IPS DF 6.9 (cell line): Measurements from ENCODE around the gene BMPER.
"Not testable (repeated sequence)": the region's sequence is repeated elsewhere in the genome, so short reads cannot be mapped to it uniquely, and the experiment has no call there.

Experiments
- DNase-seq: peaks from one replicate; pipeline ENCODE4 v3.0.0-alpha.2; 2013; ENCODE audit warnings: low read depth, low spot score
- H3K27ac ChIP-seq: one replicate; pipeline ENCODE4 v1.5.1; 2013; ENCODE audit warnings: low read length, control low read depth
- H3K27me3 ChIP-seq: 2 replicates; pipeline ENCODE4 v1.6.1; 2013; ENCODE audit warnings: mild to moderate bottlenecking, low read length; ENCODE audit not compliant: control insufficient read depth, insufficient read depth
- H3K36me3 ChIP-seq: 2 replicates; pipeline ENCODE4 v1.6.1; 2013; ENCODE audit warnings: low read length; ENCODE audit not compliant: control insufficient read depth, insufficient read depth
- H3K4me1 ChIP-seq: 2 replicates; pipeline ENCODE4 v1.6.1; 2013; ENCODE audit warnings: low read length; ENCODE audit not compliant: control insufficient read depth, insufficient read depth
- H3K4me3 ChIP-seq: 2 replicates; pipeline ENCODE4 v1.5.1; 2013; ENCODE audit warnings: mild to moderate bottlenecking, low read length
- H3K9me3 ChIP-seq: 2 replicates; pipeline ENCODE4 v1.6.1; 2013; ENCODE audit warnings: low read length, inconsistent platforms; ENCODE audit not compliant: control insufficient read depth, insufficient read depth
- WGBS: extraction: QIAGEN DNeasy Blood & Tissue Kit; methylation state at CpG from one replicate; pipeline ENCODE4 v1.1.7; 2013; ENCODE audit warnings: mixed read lengths, missing lambda C conversion rate; ENCODE audit not compliant: insufficient read length, insufficient coverage; 5-methylcytosine and 5-hydroxymethylcytosine counted together

Gene BMPER

GRCh38 chr7:34165927-34166550 is 260.7 kb downstream of the BMPER start:
- no CpG with 5 or more reads among the region's 3 CpGs for WGBS
- Histone ChIP-seq H3K4me3 (no peak overlapping the region), H3K36me3 (no peaks in the 10 kb centered on the region), H3K4me1 (no peaks in the 10 kb centered on the region), H3K9me3 (no peaks in the 10 kb centered on the region), H3K27ac (no peak overlapping the region), H3K27me3 (no peaks in the 10 kb centered on the region)
- peak; percentile 25 for DNase-seq

- Histone ChIP-seq H3K27ac (no peak overlapping the region), H3K4me1 (no peaks in the 10 kb centered on the region), H3K4me3 (no peak overlapping the region), H3K9me3 (no peaks in the 10 kb centered on the region), H3K27me3 (no peaks in the 10 kb centered on the region), H3K36me3 (no peaks in the 10 kb centered on the region)
- no peak for DNase-seq
- no CpG with 5 or more reads among the region's 8 CpGs for WGBS
Measured at GRCh38 chr7:34168013-34168412, 262.7 kb downstream of the BMPER start.

- H3K9me3 ChIP-seq, H3K4me1 ChIP-seq, H3K36me3 ChIP-seq, DNase-seq, H3K27me3 ChIP-seq, H3K27ac ChIP-seq: not testable (repeated sequence)
- no CpG with 5 or more reads among the region's 32 CpGs for WGBS
- H3K4me3 ChIP-seq: peak overlapping the region; percentile 31; the same call in 1 of the 2 replicates
Measured at GRCh38 chr7:34174688-34175616, 269.6 kb downstream of the BMPER start.

- H3K9me3 ChIP-seq: no peaks in the 10 kb centered on the region
- no peak overlapping the region for H3K4me3 ChIP-seq
- no peaks in the 10 kb centered on the region for H3K36me3 ChIP-seq
- no peak for DNase-seq
- 0 out of 2 replicates have a peak, but pooled peaks cover 1% of the 10 kb centered on the region for H3K4me1 ChIP-seq
- no CpG with 5 or more reads among the region's 3 CpGs for WGBS
- no peaks in the 10 kb centered on the region for H3K27me3 ChIP-seq
- H3K27ac ChIP-seq: no peak overlapping the region
Measured at GRCh38 chr7:34175837-34176236, 270.5 kb downstream of the BMPER start.

- no peak for DNase-seq
- H3K4me3 ChIP-seq: no peak overlapping the region
- no peak overlapping the region for H3K27ac ChIP-seq
- no CpG with 5 or more reads among the region's 3 CpGs for WGBS
- no peaks in the 10 kb centered on the region for H3K27me3 ChIP-seq
- H3K36me3 ChIP-seq: no peaks in the 10 kb centered on the region
- H3K4me1 ChIP-seq: 0 out of 2 replicates have a peak, but pooled peaks cover 1% of the 10 kb centered on the region
- no peaks in the 10 kb centered on the region for H3K9me3 ChIP-seq
Measured at GRCh38 chr7:34177476-34177875, 272.1 kb downstream of the BMPER start.

GRCh38 chr7:34181271-34181958 is 276.1 kb downstream of the BMPER start:
- Histone ChIP-seq H3K27ac (no peak overlapping the region), H3K36me3 (no peaks in the 10 kb centered on the region), H3K27me3 (no peaks in the 10 kb centered on the region), H3K4me1 (no peaks in the 10 kb centered on the region), H3K9me3 (no peaks in the 10 kb centered on the region), H3K4me3 (no peak overlapping the region; the same call in 1 of the 2 replicates)
- WGBS: no CpG with 5 or more reads among the region's 3 CpGs
- DNase-seq: no peak

- H3K4me3 ChIP-seq: no peak overlapping the region
- no peaks in the 10 kb centered on the region for H3K9me3 ChIP-seq
- no peaks in the 10 kb centered on the region for H3K36me3 ChIP-seq
- H3K4me1 ChIP-seq: no peaks in the 10 kb centered on the region
- no peaks in the 10 kb centered on the region for H3K27me3 ChIP-seq
- WGBS: no CpG with 5 or more reads among the region's 1 CpG
- no peak overlapping the region for H3K27ac ChIP-seq
- no peak for DNase-seq
Measured at GRCh38 chr7:34184466-34184865, 279.1 kb downstream of the BMPER start.

- no CpG with 5 or more reads among the region's 2 CpGs for WGBS
Measured at GRCh38 chr7:34187798-34188307, 282.5 kb downstream of the BMPER start.

GRCh38 chr7:34189031-34189430 is 283.7 kb downstream of the BMPER start:
- Histone ChIP-seq H3K4me1 (no peaks in the 10 kb centered on the region), H3K36me3 (no peaks in the 10 kb centered on the region), H3K9me3 (no peaks in the 10 kb centered on the region), H3K27ac (no peak overlapping the region), H3K4me3 (no peak overlapping the region), H3K27me3 (no peaks in the 10 kb centered on the region)
- DNase-seq: no peak
- no CpG with 5 or more reads among the region's 3 CpGs for WGBS

More at GRCh38 chr7:34187798-34188307, 282.5 kb downstream of the BMPER start:
- Histone ChIP-seq H3K4me3 (no peak overlapping the region), H3K36me3 (no peaks in the 10 kb centered on the region), H3K9me3 (no peaks in the 10 kb centered on the region), H3K27ac (no peak overlapping the region), H3K27me3 (no peaks in the 10 kb centered on the region), H3K4me1 (no peaks in the 10 kb centered on the region)
- DNase-seq: no peak

GRCh38 chr7:34190299-34190698 is 285.0 kb downstream of the BMPER start:
- Histone ChIP-seq H3K27me3 (no peaks in the 10 kb centered on the region), H3K9me3 (no peaks in the 10 kb centered on the region), H3K36me3 (no peaks in the 10 kb centered on the region), H3K27ac (no peak overlapping the region), H3K4me1 (no peaks in the 10 kb centered on the region), H3K4me3 (no peak overlapping the region)
- no peak for DNase-seq
- no CpG with 5 or more reads among the region's 4 CpGs for WGBS
